T-helper 17 cell (primary cell): ENCODE measurements around the gene BARHL1. TPM values are rescaled to one million over a fixed set of nuclear protein-coding genes. Genes with fewer than 3 reads are reported as not detected.
A peak's percentile ranks its signal among the peaks of the same experiment; 100 is the strongest.

Experiments
- ATAC-seq: fragments of 150-1000 bp; cut with Tn5 transposase; 2 replicates; pipeline ENCODE4 v1.10.0; 2021; ENCODE audit warnings: mild to moderate bottlenecking, moderate library complexity
- DNase-seq, 3 donors: peaks; one replicate each; pipeline versions ENCODE4 v3.0.0 to v3.0.0-alpha.2; 2020 to 2021
- H3K9me3 ChIP-seq: one replicate; pipeline ENCODE4 v1.7.0; 2013; ENCODE audit warnings: low read length, mild to moderate bottlenecking; ENCODE audit not compliant: control insufficient read depth, poor library complexity, severe bottlenecking
- H3K27ac Mint-ChIP-seq: one replicate; pipeline ENCODE4 v1.8.0; 2022; ENCODE audit warnings: mild to moderate bottlenecking, moderate library complexity, mixed read lengths
- H3K27me3 Mint-ChIP-seq: one replicate; pipeline ENCODE4 v1.8.0; 2022; ENCODE audit warnings: mixed read lengths
- H3K36me3 Mint-ChIP-seq: one replicate; pipeline ENCODE4 v1.8.0; 2022; ENCODE audit warnings: low read depth, mixed read lengths
- H3K4me1 Mint-ChIP-seq: one replicate; pipeline ENCODE4 v1.8.0; 2022; ENCODE audit warnings: mild to moderate bottlenecking, mixed read lengths
- H3K4me3 Mint-ChIP-seq: one replicate; pipeline ENCODE4 v1.8.0; 2022; ENCODE audit warnings: mild to moderate bottlenecking, moderate library complexity, mixed read lengths
- total RNA-seq, 4 donors: library from RNA in 2 of 4; stranded (reverse) in 2 of 4; gene quantifications; one replicate each; pipeline ENCODE4 v1.2.3 and lab custom pipeline; 2022 to 2026

Gene BARHL1
- total RNA-seq, 2 donors from 2014 or later: not detected

GRCh38 chr9:132595319-132595718, 12.9 kb downstream of the BARHL1 start:
- Mint-ChIP-seq H3K36me3 (peaks cover 21% of the 10 kb centered on the region), H3K27me3 (peaks cover 55% of the 10 kb centered on the region), H3K27ac (no peak overlapping the region), H3K4me3 (no peak overlapping the region), H3K4me1 (peaks cover 6% of the 10 kb centered on the region)
- ATAC-seq: no peak
- DNase-seq: no peak
- H3K9me3 ChIP-seq: no peaks in the 10 kb centered on the region

- H3K9me3 ChIP-seq: no peaks in the 10 kb centered on the region
- Mint-ChIP-seq H3K27ac (no peak overlapping the region), H3K36me3 (peaks cover 22% of the 10 kb centered on the region), H3K27me3 (peaks cover 52% of the 10 kb centered on the region), H3K4me1 (peaks cover 3% of the 10 kb centered on the region), H3K4me3 (no peak overlapping the region)
- DNase-seq (no peak), ATAC-seq (no peak)
These were observed 13.8 kb downstream of the BARHL1 start for GRCh38 chr9:132596200-132596599.

GRCh38 chr9:132597073-132597775, 14.8 kb downstream of the BARHL1 start:
- peaks cover 22% of the 10 kb centered on the region for H3K36me3 Mint-ChIP-seq
- DNase-seq: no peak

DNA sequence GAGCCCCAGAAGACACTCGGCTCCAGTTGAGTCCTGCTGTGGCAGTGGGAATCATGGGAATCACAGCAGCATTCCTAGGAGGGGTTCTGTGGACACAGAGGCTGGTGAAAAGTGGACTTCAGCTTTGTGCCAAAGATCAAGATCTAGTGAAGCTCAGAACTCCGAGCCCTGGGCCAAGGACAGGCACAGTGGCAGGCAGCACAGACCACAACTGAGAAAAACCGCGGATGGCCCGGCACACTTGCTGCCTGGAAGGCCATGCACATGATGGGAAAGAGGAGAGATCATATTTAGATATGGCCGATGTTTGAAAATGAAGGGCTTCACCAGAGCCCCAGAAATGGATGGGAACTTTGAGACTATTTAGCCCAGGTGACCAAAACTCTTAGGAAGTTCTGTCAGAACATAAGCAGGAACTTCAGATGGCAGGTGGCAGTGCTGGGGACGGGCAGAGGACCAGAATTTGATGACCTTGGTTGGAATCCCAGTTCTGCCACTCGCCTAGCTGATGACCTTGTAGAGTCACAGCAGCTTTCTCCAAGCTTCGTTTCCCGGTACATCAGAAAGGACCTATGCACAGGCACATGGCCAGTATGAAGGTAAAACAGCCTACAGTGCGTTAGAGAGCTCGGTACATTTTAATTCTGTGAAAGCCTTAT, 18.0 kb downstream of the BARHL1 start:
- ATAC-seq (no peak), DNase-seq (no peak)
- Mint-ChIP-seq H3K27ac (no peak overlapping the region), H3K36me3 (peaks cover 36% of the 10 kb centered on the region), H3K27me3 (peaks cover 27% of the 10 kb centered on the region), H3K4me1 (peaks cover 4% of the 10 kb centered on the region), H3K4me3 (no peak overlapping the region)
- no peaks in the 10 kb centered on the region for H3K9me3 ChIP-seq

More at GRCh38 chr9:132597073-132597775, 14.8 kb downstream of the BARHL1 start:
- no peak for ATAC-seq
- H3K9me3 ChIP-seq: no peaks in the 10 kb centered on the region
- peaks cover 42% of the 10 kb centered on the region for H3K27me3 Mint-ChIP-seq
- H3K4me1 Mint-ChIP-seq: peaks cover 2% of the 10 kb centered on the region
- H3K4me3 Mint-ChIP-seq: peak overlapping the region; percentile 12
- H3K27ac Mint-ChIP-seq: no peak overlapping the region

DNA sequence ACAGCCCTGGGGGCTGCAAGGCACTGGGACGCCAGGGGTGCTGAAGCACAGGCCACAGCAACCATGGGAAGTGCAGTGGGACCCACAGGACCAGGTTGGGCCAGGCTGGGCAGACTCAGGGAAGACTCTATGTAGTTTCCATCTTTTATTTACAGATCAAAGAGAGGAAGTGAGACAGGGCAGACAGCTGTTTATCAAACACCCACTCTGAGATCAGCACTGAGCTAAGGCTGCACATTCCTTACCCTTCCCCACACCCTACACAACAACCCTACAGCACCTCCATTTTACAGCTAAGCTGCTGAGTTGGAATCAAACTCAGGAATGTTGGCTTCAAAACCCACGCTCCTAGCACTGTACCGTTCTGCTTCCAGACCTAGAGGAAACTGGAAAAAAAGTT, 19.8 kb downstream of the BARHL1 start:
- H3K27ac Mint-ChIP-seq: no peak overlapping the region
- no peak overlapping the region for H3K4me3 Mint-ChIP-seq
- ATAC-seq (no peak), DNase-seq (no peak)
- H3K4me1 Mint-ChIP-seq: peaks cover 4% of the 10 kb centered on the region
- peaks cover 19% of the 10 kb centered on the region for H3K27me3 Mint-ChIP-seq
- no peaks in the 10 kb centered on the region for H3K9me3 ChIP-seq
- H3K36me3 Mint-ChIP-seq: peaks cover 28% of the 10 kb centered on the region

GRCh38 chr9:132605387-132605786, 23.0 kb downstream of the BARHL1 start:
- H3K27ac Mint-ChIP-seq: no peak overlapping the region
- H3K4me1 Mint-ChIP-seq: peaks cover 2% of the 10 kb centered on the region
- DNase-seq (no peak), ATAC-seq (no peak)
- no peak overlapping the region for H3K4me3 Mint-ChIP-seq
- H3K9me3 ChIP-seq: no peaks in the 10 kb centered on the region
- peaks cover 21% of the 10 kb centered on the region for H3K36me3 Mint-ChIP-seq
- H3K27me3 Mint-ChIP-seq: peaks cover 9% of the 10 kb centered on the region

DNA sequence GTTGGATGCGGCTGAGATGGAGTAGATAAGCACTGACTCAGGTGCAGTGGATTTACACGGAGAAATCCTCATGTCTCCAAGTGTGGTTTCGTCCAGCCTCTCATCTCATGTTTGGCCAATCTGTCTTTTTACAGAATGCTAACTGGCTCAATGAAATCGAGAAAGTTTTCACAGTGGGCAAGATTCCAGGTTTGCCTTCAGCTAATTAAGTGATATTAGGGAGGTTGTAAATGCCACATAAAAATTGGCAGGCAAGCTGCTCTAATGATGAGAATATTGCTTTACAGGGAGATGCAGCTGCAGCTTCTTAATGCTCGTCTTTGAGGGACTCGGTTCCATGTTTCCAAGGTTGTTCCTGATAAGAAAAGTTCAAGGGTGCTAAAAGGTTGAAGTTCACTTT, 23.7 kb downstream of the BARHL1 start:
- no peak for DNase-seq
- H3K4me3 Mint-ChIP-seq: no peak overlapping the region
- H3K27ac Mint-ChIP-seq: no peak overlapping the region
- H3K4me1 Mint-ChIP-seq: peaks cover 2% of the 10 kb centered on the region
- no peaks in the 10 kb centered on the region for H3K9me3 ChIP-seq
- ATAC-seq: no peak
- H3K36me3 Mint-ChIP-seq: peaks cover 21% of the 10 kb centered on the region
- H3K27me3 Mint-ChIP-seq: peaks cover 8% of the 10 kb centered on the region

DNA sequence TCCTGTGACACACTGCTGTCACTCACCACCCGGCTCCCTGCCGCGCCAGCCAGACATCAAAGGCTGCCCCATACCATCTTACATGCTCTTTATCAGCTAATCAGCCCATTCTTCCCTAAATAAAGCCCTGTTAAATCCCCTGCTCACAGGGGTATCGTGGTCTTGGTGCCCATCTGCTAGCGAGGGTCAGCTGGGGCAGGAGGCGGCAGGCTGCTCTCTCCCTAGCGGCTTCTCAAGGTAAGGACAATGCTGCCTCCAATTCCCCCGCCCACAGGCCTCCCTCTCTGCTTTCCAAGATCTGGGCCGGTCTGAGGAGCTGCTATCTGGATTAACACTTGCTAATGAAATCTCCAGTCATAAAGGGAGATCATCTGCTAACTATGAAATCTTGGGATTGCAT, 26.8 kb downstream of the BARHL1 start:
- peaks cover 8% of the 10 kb centered on the region for H3K27me3 Mint-ChIP-seq
- no peaks in the 10 kb centered on the region for H3K9me3 ChIP-seq
- no peak for DNase-seq
- no peak overlapping the region for H3K4me3 Mint-ChIP-seq
- H3K27ac Mint-ChIP-seq: no peak overlapping the region
- peaks cover 12% of the 10 kb centered on the region for H3K36me3 Mint-ChIP-seq
- H3K4me1 Mint-ChIP-seq: no peaks in the 10 kb centered on the region
- no peak for ATAC-seq

GRCh38 chr9:132609829-132610228, 27.4 kb downstream of the BARHL1 start:
- no peaks in the 10 kb centered on the region for H3K4me1 Mint-ChIP-seq
- H3K36me3 Mint-ChIP-seq: peaks cover 17% of the 10 kb centered on the region
- no peak for ATAC-seq

GRCh38 chr9:132610661-132611060, 28.3 kb downstream of the BARHL1 start:
- no peak for DNase-seq
- Mint-ChIP-seq H3K4me1 (no peaks in the 10 kb centered on the region), H3K27me3 (peaks cover 1% of the 10 kb centered on the region), H3K4me3 (no peak overlapping the region), H3K27ac (no peak overlapping the region), H3K36me3 (peaks cover 12% of the 10 kb centered on the region)
- no peaks in the 10 kb centered on the region for H3K9me3 ChIP-seq
- ATAC-seq: no peak

More at GRCh38 chr9:132609829-132610228, 27.4 kb downstream of the BARHL1 start:
- no peak for DNase-seq
- no peaks in the 10 kb centered on the region for H3K9me3 ChIP-seq
- Mint-ChIP-seq H3K27me3 (peaks cover 8% of the 10 kb centered on the region), H3K27ac (no peak overlapping the region), H3K4me3 (no peak overlapping the region)

- ATAC-seq (no peak), DNase-seq (no peak)
- no peaks in the 10 kb centered on the region for H3K27me3 Mint-ChIP-seq
- no peak overlapping the region for H3K27ac Mint-ChIP-seq
- H3K4me1 Mint-ChIP-seq: peaks cover 3% of the 10 kb centered on the region
- H3K9me3 ChIP-seq: no peaks in the 10 kb centered on the region
- peaks cover 24% of the 10 kb centered on the region for H3K36me3 Mint-ChIP-seq
- no peak overlapping the region for H3K4me3 Mint-ChIP-seq
These were observed 31.9 kb downstream of the BARHL1 start for GRCh38 chr9:132614324-132614723.

DNA sequence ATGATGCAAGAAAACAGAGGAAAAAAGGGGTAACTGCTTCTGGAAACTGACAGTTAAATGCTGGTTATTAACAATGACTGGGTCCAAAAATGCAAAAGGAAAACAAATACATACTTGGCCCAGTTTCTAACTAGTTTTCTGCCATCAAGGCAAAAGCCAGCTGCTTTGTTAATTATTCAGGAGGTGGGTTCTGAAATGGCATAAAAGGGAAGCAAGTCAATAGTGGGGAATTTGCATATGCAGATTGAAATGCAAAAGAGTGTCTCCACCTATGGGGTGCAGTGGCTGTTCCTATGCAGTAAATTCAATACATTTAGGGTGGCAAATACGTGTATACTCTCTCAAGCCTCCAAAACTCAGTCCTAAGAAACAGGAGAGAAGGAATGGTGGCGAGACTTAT, 33.4 kb downstream of the BARHL1 start:
- no peak for ATAC-seq
- no peaks in the 10 kb centered on the region for H3K27me3 Mint-ChIP-seq
- no peak overlapping the region for H3K4me3 Mint-ChIP-seq
- H3K27ac Mint-ChIP-seq: no peak overlapping the region
- DNase-seq: no peak
- peaks cover 26% of the 10 kb centered on the region for H3K36me3 Mint-ChIP-seq
- peaks cover 3% of the 10 kb centered on the region for H3K4me1 Mint-ChIP-seq
- H3K9me3 ChIP-seq: no peaks in the 10 kb centered on the region

- Mint-ChIP-seq H3K4me3 (no peak overlapping the region), H3K36me3 (peaks cover 26% of the 10 kb centered on the region), H3K4me1 (peaks cover 3% of the 10 kb centered on the region), H3K27ac (no peak overlapping the region), H3K27me3 (no peaks in the 10 kb centered on the region)
- DNase-seq (no peak), ATAC-seq (no peak)
- H3K9me3 ChIP-seq: no peaks in the 10 kb centered on the region
These were observed 34.3 kb downstream of the BARHL1 start for GRCh38 chr9:132616725-132617124.

GRCh38 chr9:132622159-132622558, 39.8 kb downstream of the BARHL1 start:
- Mint-ChIP-seq H3K27ac (no peak overlapping the region), H3K4me3 (no peak overlapping the region), H3K27me3 (no peaks in the 10 kb centered on the region), H3K36me3 (peaks cover 21% of the 10 kb centered on the region), H3K4me1 (no peaks in the 10 kb centered on the region)
- no peak for ATAC-seq
- no peak for DNase-seq
- no peaks in the 10 kb centered on the region for H3K9me3 ChIP-seq
